Stimulated activated effector memory CD8-positive, alpha-beta T cell treated with anti-CD3 and anti-CD28 coated beads, Interleukin-12 subunit alpha, Interleukin-12 subunit beta, amount 100 ng/mL, for 72 hours (primary cell): Measurements from ENCODE around the gene SWSAP1.
"Not testable (repeated sequence)": the region's sequence is repeated elsewhere in the genome, so short reads cannot be mapped to it uniquely, and the experiment has no call there.

ENCODE experiments used
- ATAC-seq: fragments of 150-1000 bp; cut with Tn5 transposase; 2 replicates; pipeline ENCODE4 v1.10.0; 2021
- DNase-seq, 2 donors: peaks; one replicate each; pipeline ENCODE4 v3.0.0; 2021 to 2022; ENCODE audit warnings: low spot score in 2 of 2
- H3K27ac Mint-ChIP-seq: one replicate; pipeline ENCODE4 v1.8.0; 2022; ENCODE audit warnings: mild to moderate bottlenecking, mixed read lengths
- H3K36me3 Mint-ChIP-seq: one replicate; pipeline ENCODE4 v1.8.0; 2022; ENCODE audit warnings: mild to moderate bottlenecking, mixed read lengths
- H3K4me1 Mint-ChIP-seq: one replicate; pipeline ENCODE4 v1.8.0; 2022; ENCODE audit warnings: mixed read lengths
- H3K4me3 Mint-ChIP-seq: one replicate; pipeline ENCODE4 v1.8.0; 2022; ENCODE audit warnings: mild to moderate bottlenecking, mixed read lengths
- H3K9me3 Mint-ChIP-seq: one replicate; pipeline ENCODE4 v1.8.0; 2022; ENCODE audit warnings: mixed read lengths

Gene SWSAP1, protein sequence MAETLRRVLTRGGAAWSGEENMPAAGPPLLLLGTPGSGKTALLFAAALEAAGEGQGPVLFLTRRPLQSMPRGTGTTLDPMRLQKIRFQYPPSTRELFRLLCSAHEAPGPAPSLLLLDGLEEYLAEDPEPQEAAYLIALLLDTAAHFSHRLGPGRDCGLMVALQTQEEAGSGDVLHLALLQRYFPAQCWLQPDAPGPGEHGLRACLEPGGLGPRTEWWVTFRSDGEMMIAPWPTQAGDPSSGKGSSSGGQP

DNA sequence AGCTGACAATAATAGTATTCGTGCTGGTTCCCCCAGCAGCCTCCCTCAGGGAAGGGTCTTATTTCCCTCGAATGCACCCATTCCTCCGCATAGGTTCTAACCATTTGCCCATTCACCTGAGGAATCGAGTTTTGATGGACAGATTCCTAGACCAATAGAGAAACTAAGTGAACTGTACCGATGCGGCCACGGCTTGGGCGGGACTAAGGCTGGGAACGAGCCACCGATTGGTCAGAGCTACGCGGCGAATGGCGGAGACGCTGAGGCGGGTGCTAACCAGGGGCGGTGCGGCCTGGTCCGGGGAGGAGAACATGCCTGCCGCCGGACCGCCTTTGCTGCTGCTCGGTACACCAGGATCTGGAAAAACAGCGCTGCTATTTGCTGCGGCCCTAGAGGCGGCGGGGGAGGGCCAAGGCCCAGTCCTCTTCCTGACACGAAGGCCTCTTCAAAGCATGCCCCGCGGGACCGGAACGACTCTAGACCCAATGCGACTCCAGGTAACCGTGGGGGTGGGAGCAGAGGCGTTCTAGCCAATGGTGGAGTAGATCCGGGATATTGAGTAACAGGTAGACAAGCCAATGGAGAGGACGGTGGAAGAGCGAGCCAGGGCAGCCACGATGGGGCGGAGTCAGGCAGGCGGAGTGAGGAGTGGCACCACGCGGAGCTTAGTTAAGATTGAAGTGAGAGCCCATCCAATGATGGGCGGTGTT is at the start of gene SWSAP1:
Gene SWSAP1, plus strand, starts transcription at position 234 of the 710 bp plus-strand sequence. Its CDS starts 15 bp downstream, at position 249.
- Mint-ChIP-seq H3K27ac (no peak within 1 kb of the TSS), H3K4me3 (no peak within 1 kb of the TSS), H3K36me3 (peaks cover 37% of the 10 kb centered on the region), H3K4me1 (peaks cover 31% of the 10 kb centered on the region), H3K9me3 (no peaks in the 10 kb centered on the region)
- DNase-seq: peak; percentile 93 to 97
- ATAC-seq: peak; percentile 94

DNA sequence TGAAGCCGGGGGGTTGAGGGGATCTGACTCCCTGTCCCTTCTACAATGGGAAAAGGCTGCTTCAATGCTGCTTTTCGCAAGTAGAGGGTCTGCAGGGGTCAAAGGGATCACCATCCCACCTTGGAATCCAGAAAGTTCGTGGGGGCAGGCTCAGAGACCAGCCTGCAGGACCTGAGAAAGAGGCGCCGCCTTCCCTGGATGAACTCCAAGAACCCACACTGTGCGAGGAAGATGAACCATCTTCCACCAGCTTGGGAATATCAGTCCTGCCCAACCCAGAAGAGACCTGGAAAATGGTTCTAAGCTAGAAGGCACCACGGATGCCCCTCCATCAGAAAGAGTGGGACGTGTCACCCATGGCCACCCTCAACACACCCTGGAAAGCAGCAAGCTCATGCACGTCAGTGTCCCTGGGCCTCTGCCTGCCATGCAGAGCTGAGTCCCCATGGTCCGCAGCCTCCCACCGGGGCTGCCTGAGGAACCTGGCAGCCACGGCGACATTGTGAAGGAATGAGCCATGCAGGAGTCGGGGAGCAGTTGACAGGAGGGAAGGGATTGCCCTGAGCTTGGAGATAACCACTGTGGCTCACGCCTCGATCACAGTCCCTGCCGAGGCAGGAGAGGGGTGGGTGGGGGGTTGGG is 49.6 kb upstream of the SWSAP1 start:
- Mint-ChIP-seq H3K4me1 (peaks cover 20% of the 10 kb centered on the region), H3K36me3 (peaks cover 9% of the 10 kb centered on the region), H3K4me3 (peak overlapping the region; percentile 50), H3K9me3 (no peaks in the 10 kb centered on the region), H3K27ac (peak overlapping the region; percentile 96)
- DNase-seq: no peak
- ATAC-seq: no peak

DNA sequence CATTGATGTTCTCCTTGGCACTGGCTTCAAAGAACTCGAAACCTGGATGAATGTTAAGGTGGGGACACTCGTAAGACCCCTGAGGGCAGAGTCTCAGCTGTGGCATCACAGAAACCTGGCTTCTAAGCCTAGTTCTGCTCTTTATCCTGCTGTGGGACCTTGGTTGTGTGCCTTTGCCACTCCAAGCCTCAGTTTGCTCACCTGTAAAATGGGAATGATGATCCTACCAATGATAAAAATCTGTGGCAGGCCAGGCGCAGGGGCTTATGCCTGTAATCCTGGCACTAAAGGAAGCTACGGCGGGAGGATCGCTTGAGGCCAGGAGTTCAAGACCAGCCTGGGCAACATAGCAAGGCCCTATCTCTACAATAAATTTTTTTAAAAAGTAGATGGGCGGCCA is 48.9 kb upstream of the SWSAP1 start:
- H3K27ac Mint-ChIP-seq: peak overlapping the region; percentile 96
- H3K9me3 Mint-ChIP-seq: no peaks in the 10 kb centered on the region
- no peak for ATAC-seq
- H3K36me3 Mint-ChIP-seq: peaks cover 13% of the 10 kb centered on the region
- H3K4me1 Mint-ChIP-seq: peaks cover 20% of the 10 kb centered on the region
- H3K4me3 Mint-ChIP-seq: no peak overlapping the region
- DNase-seq: no peak

DNA sequence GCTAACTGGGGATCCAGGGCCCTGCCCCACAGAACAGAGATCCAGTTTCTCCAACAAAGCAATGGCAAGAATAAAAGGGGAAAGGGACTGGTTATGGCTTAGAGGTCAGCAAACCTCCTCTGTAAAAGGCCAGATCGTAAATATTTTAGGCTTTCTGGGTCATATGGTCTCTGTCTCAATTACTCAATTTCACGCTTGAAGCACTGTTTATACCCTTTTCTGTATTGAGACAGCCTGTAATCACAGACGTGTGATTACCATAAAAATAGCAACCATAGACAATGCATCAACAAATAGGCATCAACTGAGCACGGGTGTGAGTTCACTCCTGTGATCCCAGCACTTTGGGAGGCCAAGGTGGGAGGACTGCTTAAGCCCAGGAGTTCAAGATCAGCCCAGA is 44.3 kb upstream of the SWSAP1 start:
- ATAC-seq: no peak
- no peaks in the 10 kb centered on the region for H3K9me3 Mint-ChIP-seq
- peaks cover 46% of the 10 kb centered on the region for H3K36me3 Mint-ChIP-seq
- H3K4me3 Mint-ChIP-seq: no peak overlapping the region
- no peak for DNase-seq
- H3K27ac Mint-ChIP-seq: no peak overlapping the region
- no peaks in the 10 kb centered on the region for H3K4me1 Mint-ChIP-seq

DNA sequence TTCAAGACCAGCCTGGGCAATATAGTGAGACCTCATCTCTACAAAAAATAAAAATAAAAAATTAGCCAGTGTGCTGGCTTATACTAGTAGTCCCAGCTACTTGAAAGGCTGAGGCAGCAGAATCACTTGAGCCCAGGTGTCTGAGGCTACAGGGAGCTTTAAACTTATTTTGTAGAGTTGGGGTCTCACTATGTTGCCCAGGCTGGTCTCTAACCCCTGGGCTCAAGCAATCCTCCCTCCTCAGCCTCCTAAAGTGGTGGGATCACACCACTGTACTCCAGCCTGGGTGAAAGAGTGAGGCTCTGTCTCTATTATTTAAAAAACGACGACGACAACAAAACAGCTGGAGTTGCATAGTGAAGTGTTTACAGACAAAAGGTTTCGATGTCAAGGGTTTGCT is 43.0 kb upstream of the SWSAP1 start:
- no peak for ATAC-seq
- peaks cover 59% of the 10 kb centered on the region for H3K36me3 Mint-ChIP-seq
- no peaks in the 10 kb centered on the region for H3K4me1 Mint-ChIP-seq
- no peaks in the 10 kb centered on the region for H3K9me3 Mint-ChIP-seq
- DNase-seq: no peak
- H3K27ac Mint-ChIP-seq: no peak overlapping the region
- H3K4me3 Mint-ChIP-seq: no peak overlapping the region

DNA sequence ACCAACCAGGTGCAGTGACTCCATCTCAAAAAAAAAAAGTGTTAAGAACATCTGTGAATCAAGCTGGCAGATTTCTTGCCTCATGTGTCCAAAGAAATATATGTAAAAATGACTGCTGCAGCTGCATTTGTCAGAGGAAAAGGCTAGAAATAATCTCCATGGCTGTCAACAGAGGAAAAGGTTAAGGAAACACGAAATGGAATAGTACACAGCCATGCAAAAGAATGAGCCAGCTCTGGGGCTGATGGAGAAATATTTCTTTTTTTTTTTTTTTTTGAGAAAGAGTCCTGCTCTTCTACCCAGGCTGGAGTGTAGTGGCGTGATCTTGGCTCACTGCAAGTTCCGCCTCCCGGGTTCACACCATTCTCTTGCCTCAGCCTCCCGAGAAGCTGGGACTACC is 41.6 kb upstream of the SWSAP1 start:
- peaks cover 59% of the 10 kb centered on the region for H3K36me3 Mint-ChIP-seq
- DNase-seq: no peak
- H3K9me3 Mint-ChIP-seq: no peaks in the 10 kb centered on the region
- H3K27ac Mint-ChIP-seq: no peak overlapping the region
- no peak overlapping the region for H3K4me3 Mint-ChIP-seq
- ATAC-seq: no peak
- no peaks in the 10 kb centered on the region for H3K4me1 Mint-ChIP-seq

DNA sequence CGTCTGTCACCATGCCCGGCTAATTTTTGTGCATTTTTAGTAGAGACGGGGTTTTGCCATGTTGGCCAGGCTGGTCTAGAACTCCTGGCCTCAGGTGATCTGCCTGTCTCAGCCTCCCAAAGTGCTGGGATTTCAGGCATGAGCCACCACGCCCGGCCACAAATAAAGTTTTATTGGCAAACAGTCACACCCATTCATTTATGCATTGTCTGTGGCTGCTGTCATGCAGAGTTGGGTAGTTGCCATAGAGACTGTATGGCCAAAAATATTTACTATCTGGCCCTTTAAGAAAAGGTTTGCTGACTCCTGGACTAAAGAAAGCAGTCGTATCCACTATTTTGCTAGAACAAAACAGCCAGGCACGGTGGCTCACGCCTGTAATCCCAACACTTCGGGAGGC is 40.6 kb upstream of the SWSAP1 start:
- not testable (repeated sequence) for H3K4me1 Mint-ChIP-seq, H3K27ac Mint-ChIP-seq, H3K4me3 Mint-ChIP-seq, ATAC-seq, H3K9me3 Mint-ChIP-seq, DNase-seq
- peaks cover 53% of the 10 kb centered on the region for H3K36me3 Mint-ChIP-seq

DNA sequence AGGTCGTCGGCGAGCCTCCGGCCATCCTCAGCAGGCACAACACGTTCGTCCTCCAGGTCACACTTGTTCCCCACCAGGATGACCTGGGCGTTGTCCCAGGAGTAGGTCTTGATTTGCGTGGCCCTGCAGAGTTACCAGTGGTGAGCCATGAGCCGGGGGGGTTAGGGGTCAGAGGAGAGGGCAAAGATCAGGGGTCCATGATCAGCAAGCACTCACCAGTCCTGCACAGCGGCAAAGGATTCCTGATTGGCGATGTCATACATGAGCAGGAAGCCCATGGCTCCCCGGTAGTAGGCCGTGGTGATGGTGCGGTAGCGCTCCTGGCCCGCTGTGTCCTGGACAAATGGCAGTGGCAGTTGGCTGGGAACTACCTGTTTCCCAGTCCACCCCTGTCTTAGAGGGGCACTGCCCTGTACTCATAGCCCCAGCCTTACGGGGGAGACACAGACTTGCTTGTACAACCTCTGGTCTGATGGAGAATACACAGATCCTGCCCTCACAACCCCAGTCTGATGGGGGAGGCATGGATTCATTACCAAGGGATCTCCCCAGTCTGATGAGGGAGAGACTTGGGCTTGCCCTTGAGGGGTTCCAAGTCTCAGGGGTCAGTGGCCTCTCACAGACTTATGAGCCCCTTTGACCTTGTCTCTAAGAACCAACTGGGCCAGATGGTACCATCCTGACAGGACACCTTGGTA is 38.9 kb upstream of the SWSAP1 start:
- H3K36me3 Mint-ChIP-seq: peaks cover 47% of the 10 kb centered on the region
- H3K4me1 Mint-ChIP-seq: peaks cover 16% of the 10 kb centered on the region
- no peak overlapping the region for H3K27ac Mint-ChIP-seq
- H3K4me3 Mint-ChIP-seq: no peak overlapping the region
- no peak for ATAC-seq
- DNase-seq: no peak
- no peaks in the 10 kb centered on the region for H3K9me3 Mint-ChIP-seq

DNA sequence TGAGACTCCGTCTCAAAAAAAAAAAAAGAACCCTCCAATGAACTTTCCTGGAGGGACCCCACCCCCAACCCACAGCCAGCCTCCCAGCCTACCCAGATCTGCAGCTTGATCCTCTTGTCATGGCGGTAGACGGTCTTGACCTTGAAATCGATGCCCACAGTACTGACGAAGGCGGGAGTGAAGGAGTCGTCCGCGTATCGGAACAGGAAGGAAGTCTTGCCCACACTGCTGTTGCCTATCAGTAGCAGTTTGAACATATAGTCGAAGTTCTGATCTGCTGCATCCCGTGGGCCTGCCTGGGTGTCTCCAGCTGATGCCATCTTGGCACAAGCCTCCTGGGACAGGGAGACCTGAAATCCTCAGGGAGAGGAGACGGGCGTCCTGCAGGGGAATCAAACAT is 37.4 kb upstream of the SWSAP1 start:
- DNase-seq: no peak
- ATAC-seq: no peak
- Mint-ChIP-seq H3K9me3 (no peaks in the 10 kb centered on the region), H3K4me3 (peak overlapping the region; percentile 7), H3K4me1 (peaks cover 16% of the 10 kb centered on the region), H3K36me3 (peaks cover 42% of the 10 kb centered on the region), H3K27ac (no peak overlapping the region)

DNA sequence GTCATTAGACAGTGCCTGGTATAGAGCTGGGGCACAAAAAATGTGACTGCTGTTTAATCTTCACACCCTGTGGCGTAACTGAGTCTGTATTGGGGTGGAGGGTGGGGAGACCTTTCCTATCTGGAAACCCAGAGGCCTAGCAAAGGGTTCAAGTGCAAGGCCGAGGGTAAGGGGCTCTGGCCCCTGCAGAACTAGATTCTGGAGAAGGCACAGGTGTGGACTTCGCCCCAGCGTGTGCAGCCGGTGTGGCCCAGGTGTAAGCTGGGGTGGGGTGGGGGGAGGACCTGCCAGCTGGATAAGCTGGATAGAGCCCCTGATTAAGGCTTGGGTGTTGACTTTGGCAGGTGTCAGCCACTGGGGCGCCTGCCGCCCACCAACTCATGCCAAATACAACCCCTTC is 36.3 kb upstream of the SWSAP1 start:
- Mint-ChIP-seq H3K4me1 (peaks cover 16% of the 10 kb centered on the region), H3K27ac (no peak overlapping the region)
- ATAC-seq: no peak

DNA sequence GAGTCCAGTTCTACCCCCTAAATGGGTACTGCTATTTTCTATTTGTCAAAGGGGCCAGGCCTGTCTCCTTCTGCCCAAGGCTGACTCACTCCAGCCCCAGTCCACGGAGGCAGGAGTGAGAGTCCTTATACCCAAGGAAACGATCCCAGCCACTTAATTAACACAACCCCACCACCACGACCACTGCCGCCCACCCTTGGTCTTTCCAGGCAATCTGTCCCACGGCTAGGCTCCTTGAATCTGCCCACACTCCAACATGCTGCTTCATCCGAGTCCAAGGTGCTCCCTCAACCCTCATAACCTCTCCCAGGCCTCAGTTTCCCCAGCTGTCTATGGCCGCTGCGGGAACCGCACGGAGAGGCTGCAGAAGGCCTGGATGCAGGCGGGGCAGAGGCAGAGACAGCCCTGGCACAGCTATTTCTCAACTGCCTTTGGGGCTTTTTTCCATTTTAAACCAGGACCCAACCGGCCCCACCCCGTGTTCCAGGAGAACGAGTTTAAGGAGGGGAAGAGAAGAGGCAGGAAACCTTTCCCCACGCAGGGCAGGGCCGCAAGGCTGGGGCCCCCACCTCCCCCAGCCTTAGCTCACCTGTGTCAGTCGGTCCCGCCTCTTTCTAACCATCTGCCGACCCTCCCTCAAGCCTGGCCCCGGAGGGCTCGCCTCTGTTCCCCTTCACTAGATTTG is 35.8 kb upstream of the SWSAP1 start:
- Mint-ChIP-seq H3K27ac (peak overlapping the region; percentile 76), H3K9me3 (no peaks in the 10 kb centered on the region), H3K36me3 (peaks cover 39% of the 10 kb centered on the region), H3K4me3 (peak overlapping the region; percentile 79), H3K4me1 (peaks cover 16% of the 10 kb centered on the region)
- no peak for DNase-seq
- ATAC-seq: no peak

More for the DNA sequence above, 36.3 kb upstream of the SWSAP1 start:
- peaks cover 45% of the 10 kb centered on the region for H3K36me3 Mint-ChIP-seq
- DNase-seq: no peak
- peak overlapping the region; percentile 79 for H3K4me3 Mint-ChIP-seq
- H3K9me3 Mint-ChIP-seq: no peaks in the 10 kb centered on the region

DNA sequence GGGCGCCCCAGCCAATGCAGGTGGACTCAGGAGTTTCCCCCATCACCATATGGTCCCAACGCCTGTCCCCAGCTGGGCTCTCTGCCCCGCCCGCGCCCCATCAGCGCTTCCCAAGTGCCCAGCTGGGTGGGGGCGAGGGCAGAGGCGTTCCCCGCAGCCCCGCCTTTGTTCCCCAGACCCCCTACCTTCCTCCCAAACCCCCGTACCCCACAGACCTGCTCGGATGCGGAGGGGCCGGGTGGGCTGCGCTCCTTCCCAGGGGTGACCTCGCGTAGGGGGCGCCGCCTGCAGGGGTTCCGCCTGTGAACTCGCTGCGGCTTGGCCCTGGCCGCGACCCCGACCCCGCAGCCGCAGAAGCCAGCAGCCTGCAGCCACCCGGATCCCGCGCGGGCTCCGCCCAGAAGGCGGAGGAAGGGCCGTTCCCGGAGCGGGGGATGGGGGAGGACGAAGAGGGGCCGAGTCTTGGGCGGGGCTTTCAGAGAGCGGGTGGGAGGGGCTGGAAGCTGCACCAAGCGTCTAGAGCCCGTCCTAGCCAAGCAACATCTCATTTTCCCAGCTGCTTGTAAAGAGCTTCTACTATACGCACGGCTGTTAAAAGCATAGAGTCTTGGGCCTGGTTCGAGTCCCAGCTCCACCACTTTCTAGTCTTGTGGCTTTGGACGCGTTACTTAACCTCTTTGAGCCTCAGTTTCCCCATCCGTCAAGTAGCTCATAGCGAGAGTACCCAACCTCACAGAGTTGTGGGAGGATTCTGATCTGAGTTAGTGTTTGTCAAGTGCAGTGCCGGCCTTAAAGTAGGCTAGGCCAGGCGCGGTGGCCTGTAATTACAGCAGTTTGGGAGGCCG is 35.0 kb upstream of the SWSAP1 start, which contains the start of gene RAB3D:
Gene RAB3D, minus strand, starts transcription at position 404 of the 845 bp plus-strand sequence. CDS start 2,258 bp downstream, outside the sequence.
- H3K9me3 Mint-ChIP-seq: no peaks in the 10 kb centered on the region
- peak within 1 kb of the TSS; percentile 79 for H3K4me3 Mint-ChIP-seq
- peak within 1 kb of the TSS; percentile 76 for H3K27ac Mint-ChIP-seq
- ATAC-seq (peak; percentile 95), DNase-seq (peak; percentile 70 to 87)
- H3K36me3 Mint-ChIP-seq: peaks cover 31% of the 10 kb centered on the region
- peaks cover 19% of the 10 kb centered on the region for H3K4me1 Mint-ChIP-seq

DNA sequence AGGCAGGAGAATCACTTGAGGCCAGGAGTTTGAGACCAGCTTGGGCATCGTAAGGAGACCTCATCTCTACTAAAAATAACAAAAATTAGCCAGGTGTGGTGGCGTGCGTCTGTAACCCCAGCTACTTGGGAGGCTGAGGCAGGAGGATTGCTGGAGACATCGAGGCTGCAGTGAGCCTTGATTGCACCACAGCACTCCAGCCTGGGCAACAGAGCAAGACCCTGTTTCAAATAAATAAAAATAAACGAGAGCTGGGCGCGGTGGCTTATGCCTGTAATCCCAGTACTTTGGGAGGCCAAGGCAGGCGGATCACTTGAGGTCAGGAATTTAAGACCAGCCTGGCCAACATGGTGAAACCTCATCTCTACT is 34.4 kb upstream of the SWSAP1 start:
- Mint-ChIP-seq H3K36me3 (peaks cover 25% of the 10 kb centered on the region), H3K4me1 (peaks cover 25% of the 10 kb centered on the region), H3K4me3 (peak overlapping the region; percentile 79), H3K27ac (peak overlapping the region; percentile 76)
- not testable (repeated sequence) for DNase-seq, H3K9me3 Mint-ChIP-seq, ATAC-seq

DNA sequence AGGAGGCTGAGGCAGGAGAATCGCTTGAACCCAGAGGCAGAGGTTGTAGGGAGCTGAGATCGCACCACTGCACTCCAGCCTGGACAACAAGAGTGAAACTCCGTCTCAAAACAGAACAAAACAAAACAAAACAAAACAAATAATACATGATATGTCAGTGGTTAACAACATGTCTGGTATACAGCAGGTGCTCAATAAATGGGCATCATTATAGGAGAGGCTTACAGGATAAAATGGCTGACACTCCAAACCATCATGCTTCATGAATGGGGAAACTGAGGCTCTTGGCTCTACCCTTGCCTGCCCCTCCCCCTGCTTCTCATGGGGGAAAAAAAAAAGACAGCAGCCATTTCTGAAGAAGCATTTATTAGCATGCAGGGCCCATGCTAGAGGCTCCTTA is 32.0 kb upstream of the SWSAP1 start:
- H3K4me1 Mint-ChIP-seq: peaks cover 49% of the 10 kb centered on the region
- no peaks in the 10 kb centered on the region for H3K9me3 Mint-ChIP-seq
- H3K36me3 Mint-ChIP-seq: peaks cover 21% of the 10 kb centered on the region
- ATAC-seq: no peak
- no peak overlapping the region for H3K4me3 Mint-ChIP-seq
- DNase-seq: no peak
- no peak overlapping the region for H3K27ac Mint-ChIP-seq
